IPS-18a (cell line): ENCODE data around the gene VPS25.
"Not testable (repeated sequence)": the region's sequence is repeated elsewhere in the genome, so short reads cannot be mapped to it uniquely, and the experiment has no call there.

Experiments used
- H3K27ac ChIP-seq: one replicate; pipeline ENCODE4 v1.5.1; 2013; ENCODE audit warnings: low read length
- H3K27me3 ChIP-seq: one replicate; pipeline ENCODE4 v1.6.1; 2013; ENCODE audit warnings: mild to moderate bottlenecking, low read length; ENCODE audit not compliant: control insufficient read depth, insufficient read depth
- H3K36me3 ChIP-seq: one replicate; pipeline ENCODE4 v1.6.1; 2013; ENCODE audit warnings: low read depth, low read length; ENCODE audit not compliant: control insufficient read depth
- H3K4me1 ChIP-seq: one replicate; pipeline ENCODE4 v1.6.1; 2013; ENCODE audit warnings: low read depth, low read length; ENCODE audit not compliant: control insufficient read depth
- H3K4me3 ChIP-seq: one replicate; pipeline ENCODE4 v1.5.1; 2013; ENCODE audit warnings: low read length
- H3K9ac ChIP-seq: one replicate; pipeline ENCODE4 v1.6.1; 2013; ENCODE audit warnings: mild to moderate bottlenecking, low read length, moderate library complexity
- H3K9me3 ChIP-seq: one replicate; pipeline ENCODE4 v1.6.1; 2013; ENCODE audit warnings: low read depth, low read length; ENCODE audit not compliant: control insufficient read depth

Gene VPS25

DNA sequence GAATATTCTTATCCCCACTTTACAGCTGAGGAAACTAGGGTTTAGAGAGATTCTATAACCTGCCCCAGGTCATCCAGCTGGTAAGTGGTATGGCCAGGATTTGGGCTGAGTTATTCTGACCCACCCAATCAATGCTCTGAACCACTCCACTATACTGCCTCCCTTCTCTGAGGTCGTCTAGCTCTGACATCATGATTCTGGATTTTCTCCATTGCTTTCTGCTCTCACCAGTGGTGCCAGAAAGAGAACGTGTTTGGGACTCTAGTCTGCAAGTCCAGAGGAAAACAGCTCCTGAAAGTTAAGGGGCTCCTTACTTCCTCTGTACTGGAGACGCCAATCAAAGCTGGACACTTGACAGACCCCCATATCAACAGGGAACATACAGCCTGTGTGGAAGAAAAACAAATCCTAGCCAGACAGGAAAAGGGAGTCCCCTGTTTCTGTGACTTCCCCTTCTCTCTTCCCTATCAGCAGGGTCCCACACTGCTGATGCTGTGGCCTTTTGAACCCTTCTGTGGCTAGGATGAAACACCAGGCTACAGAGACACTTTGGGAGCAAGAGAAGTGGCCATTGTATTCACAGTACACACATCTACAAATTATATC lies 22.4 kb upstream of the VPS25 start:
- H3K4me3 ChIP-seq, result no peak overlapping the region
- no peak overlapping the region for H3K9ac ChIP-seq

GRCh38 chr17:42751628-42752027 lies 21.6 kb upstream of the VPS25 start:
- H3K4me1 ChIP-seq, result peaks cover 10% of the 10 kb centered on the region
- H3K4me3 ChIP-seq, result no peak overlapping the region
- no peaks in the 10 kb centered on the region for H3K36me3 ChIP-seq
- H3K9ac ChIP-seq, result no peak overlapping the region
- no peaks in the 10 kb centered on the region for H3K9me3 ChIP-seq
- H3K27me3 ChIP-seq, result peaks cover 11% of the 10 kb centered on the region
- H3K27ac ChIP-seq, result no peak overlapping the region

More for the DNA sequence above, 22.4 kb upstream of the VPS25 start:
- Histone ChIP-seq H3K27ac (no peak overlapping the region), H3K27me3 (peaks cover 18% of the 10 kb centered on the region), H3K9me3 (no peaks in the 10 kb centered on the region), H3K36me3 (no peaks in the 10 kb centered on the region), H3K4me1 (peaks cover 10% of the 10 kb centered on the region)

- Histone ChIP-seq H3K27me3 (peaks cover 5% of the 10 kb centered on the region), H3K36me3 (no peaks in the 10 kb centered on the region), H3K9ac (no peak overlapping the region), H3K4me3 (no peak overlapping the region), H3K27ac (no peak overlapping the region), H3K9me3 (no peaks in the 10 kb centered on the region), H3K4me1 (no peaks in the 10 kb centered on the region)
These were observed 18.5 kb upstream of the VPS25 start for GRCh38 chr17:42754782-42755181.

- no peaks in the 10 kb centered on the region for H3K9me3 ChIP-seq
- H3K36me3 ChIP-seq, result no peaks in the 10 kb centered on the region
- peaks cover 14% of the 10 kb centered on the region for H3K4me1 ChIP-seq
- peaks cover 30% of the 10 kb centered on the region for H3K27me3 ChIP-seq
- no peak overlapping the region for H3K9ac ChIP-seq
- no peak overlapping the region for H3K27ac ChIP-seq
- H3K4me3 ChIP-seq, result peak overlapping the region; percentile 69
These were observed 13.1 kb upstream of the VPS25 start for GRCh38 chr17:42759982-42760651.

DNA sequence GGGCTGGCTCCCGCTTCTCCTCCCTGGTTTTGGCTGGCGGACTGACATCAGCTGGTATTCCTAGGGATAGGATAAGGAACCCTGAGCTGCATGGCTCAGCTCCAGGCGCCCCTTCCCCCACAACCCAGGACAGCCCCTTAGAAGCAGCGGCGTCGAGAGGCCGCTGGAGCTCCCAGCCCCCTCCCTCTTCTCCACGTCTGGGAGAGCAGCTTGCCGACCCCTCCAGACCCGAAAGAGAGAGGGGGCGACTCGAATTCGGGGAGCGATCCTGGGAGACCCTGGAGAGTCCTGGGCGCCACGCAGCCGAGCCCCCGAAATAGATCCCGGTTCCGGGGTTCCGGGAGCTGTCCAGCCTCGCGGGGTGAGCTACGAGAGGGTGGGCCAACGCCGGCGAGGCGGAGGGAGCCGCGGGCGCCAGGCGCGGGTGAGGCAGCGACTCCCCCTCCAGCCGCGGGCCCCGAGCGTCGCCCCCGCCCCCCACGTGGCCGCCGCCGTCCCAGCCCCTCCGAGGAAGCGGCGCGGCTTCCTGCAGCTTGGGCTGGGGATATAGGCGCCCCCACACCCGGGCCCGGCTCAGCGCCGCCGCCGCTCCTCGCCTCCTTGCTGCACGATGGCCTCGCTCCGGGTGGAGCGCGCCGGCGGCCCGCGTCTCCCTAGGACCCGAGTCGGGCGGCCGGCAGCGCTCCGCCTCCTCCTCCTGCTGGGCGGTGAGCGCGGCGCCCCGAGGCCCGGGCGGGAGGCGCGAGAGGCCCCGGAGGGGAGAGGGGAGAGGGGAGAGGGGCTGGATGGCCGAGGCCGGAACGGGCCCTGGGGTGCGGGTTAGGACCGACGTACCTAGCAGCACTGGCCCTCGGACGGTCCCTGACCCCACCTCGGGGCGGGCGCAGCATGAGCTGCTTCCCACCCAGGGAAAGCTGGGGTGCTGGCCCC lies 12.3 kb upstream of the VPS25 start, which contains the start of gene RAMP2:
Gene RAMP2, plus strand, starts transcription at position 576 of the 930 bp plus-strand sequence. Its CDS starts 35 bp downstream, at position 611.
- peaks cover 14% of the 10 kb centered on the region for H3K4me1 ChIP-seq
- H3K9me3 ChIP-seq, result no peaks in the 10 kb centered on the region
- H3K9ac ChIP-seq, result no peak within 1 kb of the TSS
- no peak within 1 kb of the TSS for H3K27ac ChIP-seq
- peak within 1 kb of the TSS; percentile 69 for H3K4me3 ChIP-seq
- peaks cover 30% of the 10 kb centered on the region for H3K27me3 ChIP-seq
- H3K36me3 ChIP-seq, result no peaks in the 10 kb centered on the region

- H3K4me1 ChIP-seq, result peaks cover 14% of the 10 kb centered on the region
- H3K9ac ChIP-seq, result no peak overlapping the region
- no peaks in the 10 kb centered on the region for H3K36me3 ChIP-seq
- H3K9me3 ChIP-seq, result no peaks in the 10 kb centered on the region
- H3K4me3 ChIP-seq, result peak overlapping the region; percentile 69
- H3K27ac ChIP-seq, result no peak overlapping the region
- peaks cover 30% of the 10 kb centered on the region for H3K27me3 ChIP-seq
These were observed 11.6 kb upstream of the VPS25 start for GRCh38 chr17:42761638-42762037.

DNA sequence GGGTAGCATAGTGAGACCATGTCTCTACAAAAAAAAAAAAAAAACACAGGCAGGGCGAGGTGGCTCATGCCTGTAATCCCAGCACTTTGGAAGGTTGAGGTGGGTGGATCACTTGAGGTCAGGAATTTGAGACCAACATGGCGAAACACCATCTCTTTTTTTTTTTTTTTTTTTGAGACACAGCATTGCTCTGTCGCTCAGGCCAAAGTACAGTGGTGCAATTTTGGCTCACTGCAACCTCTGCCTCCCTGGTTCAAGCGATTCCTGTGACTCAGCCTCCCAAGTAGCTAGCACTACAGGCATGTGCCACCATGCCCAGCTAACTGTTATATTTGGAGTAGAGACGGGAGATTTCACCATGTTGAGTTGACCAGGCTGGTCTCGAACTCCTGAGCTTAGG lies 7.1 kb upstream of the VPS25 start:
- no peak overlapping the region for H3K9ac ChIP-seq
- H3K4me1 ChIP-seq, result peaks cover 9% of the 10 kb centered on the region
- no peak overlapping the region for H3K27ac ChIP-seq
- H3K4me3 ChIP-seq, result no peak overlapping the region
- peaks cover 14% of the 10 kb centered on the region for H3K27me3 ChIP-seq
- no peaks in the 10 kb centered on the region for H3K36me3 ChIP-seq
- no peaks in the 10 kb centered on the region for H3K9me3 ChIP-seq

- Histone ChIP-seq H3K36me3 (no peaks in the 10 kb centered on the region), H3K9me3 (no peaks in the 10 kb centered on the region), H3K27me3 (peaks cover under 1% of the 10 kb centered on the region), H3K4me3 (no peak overlapping the region), H3K27ac (no peak overlapping the region), H3K9ac (no peak overlapping the region), H3K4me1 (peaks cover 9% of the 10 kb centered on the region)
These were observed 5.7 kb upstream of the VPS25 start for GRCh38 chr17:42767512-42767911.

- not testable (repeated sequence) for H3K9ac ChIP-seq, H3K27ac ChIP-seq, H3K27me3 ChIP-seq, H3K4me3 ChIP-seq, H3K36me3 ChIP-seq, H3K4me1 ChIP-seq, H3K9me3 ChIP-seq
These were observed 5.2 kb upstream of the VPS25 start for GRCh38 chr17:42768006-42768405.

DNA sequence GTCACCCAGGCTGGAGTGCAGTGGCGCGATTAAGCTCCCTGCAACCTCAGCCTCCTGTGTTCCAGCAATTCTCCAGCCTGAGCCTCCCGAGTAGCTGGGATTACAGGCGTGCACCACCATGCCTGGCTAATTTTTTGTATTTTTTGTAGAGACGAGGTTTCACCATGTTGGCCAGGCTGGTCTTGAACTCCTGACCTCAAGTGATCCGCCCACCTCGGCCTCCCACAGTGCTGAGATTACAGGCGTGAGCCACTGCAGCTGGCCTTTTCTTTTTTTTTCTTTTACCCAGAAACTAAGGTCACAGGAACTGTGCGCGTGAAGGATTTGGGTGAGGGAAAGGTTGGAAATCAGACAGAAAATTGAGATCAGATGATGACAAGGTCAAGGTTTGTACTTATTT lies 3.3 kb upstream of the VPS25 start:
- H3K9ac ChIP-seq, H3K9me3 ChIP-seq, H3K27me3 ChIP-seq, H3K36me3 ChIP-seq, H3K27ac ChIP-seq, H3K4me1 ChIP-seq, H3K4me3 ChIP-seq: not testable (repeated sequence)

- peak overlapping the region; percentile 77 for H3K9ac ChIP-seq
- peak overlapping the region; percentile 83 for H3K4me3 ChIP-seq
- no peak overlapping the region for H3K27ac ChIP-seq
These were observed 332 bp upstream of the VPS25 start for GRCh38 chr17:42772945-42773289.

More at GRCh38 chr17:42772945-42773289, 332 bp upstream of the VPS25 start:
- H3K4me1 ChIP-seq, result no peaks in the 10 kb centered on the region
- H3K9me3 ChIP-seq, result no peaks in the 10 kb centered on the region
- H3K27me3 ChIP-seq, result no peaks in the 10 kb centered on the region
- peaks cover 10% of the 10 kb centered on the region for H3K36me3 ChIP-seq
